GM19193 (cell line): Measurements from ENCODE around the gene PLA2R1.

Experiments
- POLR2A ChIP-seq: IDR thresholded peaks from 4 replicates; pipeline ENCODE4 v1.6.1; 2011; ENCODE audit not compliant: insufficient read depth, insufficient read length; ENCODE audit errors: extremely low read depth

Gene PLA2R1

GRCh38 chr2:159890551-159891266 is 171.7 kb downstream of the PLA2R1 start:
- TF ChIP-seq POLR2A: no peak

DNA sequence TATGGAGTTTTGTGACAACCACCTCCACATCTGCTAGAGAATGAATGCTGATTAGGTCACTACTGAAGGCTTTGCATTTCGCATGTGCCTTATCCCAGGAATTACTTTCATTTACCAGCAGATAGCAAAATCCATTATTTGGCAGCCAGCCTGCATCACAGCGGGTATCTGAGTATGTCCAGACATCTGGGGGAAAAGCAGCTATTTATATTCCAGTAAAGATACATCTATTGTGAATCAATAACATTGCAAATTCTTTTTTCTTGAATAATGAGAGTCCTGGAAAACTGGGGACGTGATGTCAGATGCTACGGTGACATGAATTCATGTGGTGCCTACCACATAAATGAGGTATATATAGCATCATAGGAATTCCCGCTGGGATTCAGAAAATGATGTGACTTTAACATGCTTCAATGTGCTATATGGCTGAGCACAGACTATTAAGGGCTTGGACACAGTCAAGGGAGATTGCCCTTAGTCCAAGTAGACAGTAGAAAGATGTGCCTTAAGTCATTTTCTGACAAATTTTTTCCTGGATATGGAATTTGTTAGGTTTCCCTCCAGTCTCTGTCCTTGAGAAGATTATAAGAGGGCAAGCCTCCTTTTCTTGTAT is 180.2 kb downstream of the PLA2R1 start:
- no peak for TF ChIP-seq POLR2A
